Astrocyte of the cerebellum (primary cell): ENCODE results near the gene DRC7.

Source experiments
- DNase-seq: peaks from one replicate; pipeline ENCODE4 v3.0.0-alpha.2; 2011; ENCODE audit warnings: low read depth
- H3K4me3 ChIP-seq: 2 replicates; pipeline ENCODE4 v1.5.1; 2011; ENCODE audit warnings: mild to moderate bottlenecking, low read depth, low read length, moderate library complexity
- CTCF ChIP-seq: IDR thresholded peaks from 2 replicates; pipeline ENCODE4 v1.5.1; 2012; ENCODE audit warnings: low read length, low read depth, moderate library complexity, mild to moderate bottlenecking; ENCODE audit errors: missing control alignments
- in situ Hi-C: cut with HindIII; loops from 2 replicates; pipeline ENCODE4 v1.10.0; 2017; ENCODE audit warnings: low sequenced_read_pairs

DRC7 gene

GRCh38 chr16:57765160-57765728 is 70.6 kb downstream of the DRC7 start:
- H3K4me3 ChIP-seq: no peak overlapping the region
- TF ChIP-seq CTCF: no peak
- in situ Hi-C loops: no loop called here
- DNase-seq: no peak

GRCh38 chr16:57766714-57767348 is 72.2 kb downstream of the DRC7 start:
- H3K4me3 ChIP-seq: no peak overlapping the region
- in situ Hi-C loops: no loop called here
- TF ChIP-seq CTCF: no peak
- DNase-seq: no peak

GRCh38 chr16:57769541-57770145 is 75.0 kb downstream of the DRC7 start:
- TF ChIP-seq CTCF: no peak

GRCh38 chr16:57770361-57770760 is 75.8 kb downstream of the DRC7 start:
- TF ChIP-seq CTCF: no peak
- H3K4me3 ChIP-seq: no peak overlapping the region
- in situ Hi-C loops: no loop called here
- DNase-seq: no peak

More at GRCh38 chr16:57769541-57770145, 75.0 kb downstream of the DRC7 start:
- no peak for DNase-seq
- no peak overlapping the region for H3K4me3 ChIP-seq
- in situ Hi-C loops: no loop called here

- no peak for TF ChIP-seq CTCF
- DNase-seq: no peak
- H3K4me3 ChIP-seq: no peak overlapping the region
- in situ Hi-C loops: no loop called here
Observed at GRCh38 chr16:57771141-57771785, 76.7 kb downstream of the DRC7 start.

- no peak for TF ChIP-seq CTCF
- H3K4me3 ChIP-seq: no peak overlapping the region
- in situ Hi-C loops: no loop called here
- no peak for DNase-seq
Observed at GRCh38 chr16:57773019-57773418, 78.4 kb downstream of the DRC7 start.
